ENCODE data around the gene LUZP2.

The LUZP2 gene

DNA sequence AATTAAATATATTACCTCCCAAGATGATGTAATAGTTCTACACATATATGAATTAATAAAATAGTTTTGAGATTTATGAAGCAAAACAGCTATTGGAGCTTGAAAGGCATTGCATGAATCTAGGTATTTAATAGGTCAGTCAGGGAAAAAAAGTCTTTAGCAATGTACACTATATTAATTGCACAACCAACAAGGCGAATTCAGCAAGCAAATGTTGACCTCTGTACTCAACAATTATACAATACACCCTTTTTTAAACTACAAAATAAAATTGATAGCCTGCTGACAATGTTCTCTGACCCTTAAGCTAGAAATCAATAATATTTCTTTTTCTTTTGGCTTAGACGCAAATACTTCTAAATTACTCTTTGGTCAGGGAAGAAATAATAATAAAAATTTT, 345.5 kb downstream of the LUZP2 start:
- FAIRE-seq (no peak), DNase-seq (ENCODE audit: insufficient read length) (no peak)
- no peak for TF ChIP-seq POLR2A (IDR thresholded peaks at IDR 0.05; ENCODE audit: low read depth, low read length)
- TF ChIP-seq TAF1 (IDR thresholded peaks at IDR 0.05; ENCODE audit: borderline replicate concordance, low read depth, low read length) = no peak
- TF ChIP-seq POLR2AphosphoS5 (IDR thresholded peaks at IDR 0.05; ENCODE audit: low read depth, low read length) = no peak

DNA sequence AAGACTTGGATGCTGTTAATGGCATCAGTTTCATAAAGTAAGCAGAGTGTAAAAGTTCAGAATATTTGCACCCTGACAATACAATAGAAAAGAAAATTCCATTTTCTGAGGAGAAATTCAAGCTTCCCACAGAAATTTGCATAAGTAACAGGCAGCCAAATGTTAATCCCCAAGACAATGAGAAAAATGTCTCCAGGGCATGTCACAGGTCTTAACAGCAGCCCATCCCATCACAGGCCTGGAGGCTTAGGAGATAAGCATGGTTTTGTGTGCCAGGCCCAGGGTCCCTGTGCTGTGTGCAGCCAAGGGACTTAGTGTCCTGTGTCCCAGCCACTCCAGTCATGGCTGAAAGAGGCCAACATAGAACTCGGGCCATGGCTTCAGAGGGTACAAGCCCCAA, 347.6 kb downstream of the LUZP2 start:
- TF ChIP-seq POLR2AphosphoS5 (IDR thresholded peaks at IDR 0.05; ENCODE audit: low read depth, low read length) = no peak
- no peak for TF ChIP-seq POLR2A (IDR thresholded peaks at IDR 0.05; ENCODE audit: low read depth, low read length)
- no peak for TF ChIP-seq TAF1 (IDR thresholded peaks at IDR 0.05; ENCODE audit: borderline replicate concordance, low read depth, low read length)
- DNase-seq (ENCODE audit: insufficient read length) (no peak), FAIRE-seq (no peak)

DNA sequence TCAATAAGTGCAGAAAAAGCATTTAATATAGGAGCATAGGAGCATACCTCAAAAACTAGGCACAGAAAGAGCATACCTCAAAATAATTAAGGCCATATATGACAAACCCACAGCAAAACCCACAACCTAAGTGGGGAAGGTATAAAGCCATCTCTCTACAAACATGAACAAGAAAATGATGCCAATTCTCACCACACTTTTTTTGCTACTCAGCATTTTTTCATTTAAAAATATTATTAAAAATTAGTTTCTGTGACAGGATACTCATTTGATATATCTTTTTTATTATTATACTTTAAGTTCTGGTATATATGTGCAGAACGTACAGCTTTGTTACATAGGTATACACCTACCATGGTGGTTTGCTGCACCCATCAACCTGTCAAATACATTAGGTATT, 352.0 kb downstream of the LUZP2 start:
- no peak for TF ChIP-seq POLR2A (IDR thresholded peaks at IDR 0.05; ENCODE audit: low read depth, low read length)
- no peak for TF ChIP-seq TAF1 (IDR thresholded peaks at IDR 0.05; ENCODE audit: borderline replicate concordance, low read depth, low read length)
- TF ChIP-seq POLR2AphosphoS5 (IDR thresholded peaks at IDR 0.05; ENCODE audit: low read depth, low read length) = no peak
- FAIRE-seq (no peak), DNase-seq (ENCODE audit: insufficient read length) (no peak)

DNA sequence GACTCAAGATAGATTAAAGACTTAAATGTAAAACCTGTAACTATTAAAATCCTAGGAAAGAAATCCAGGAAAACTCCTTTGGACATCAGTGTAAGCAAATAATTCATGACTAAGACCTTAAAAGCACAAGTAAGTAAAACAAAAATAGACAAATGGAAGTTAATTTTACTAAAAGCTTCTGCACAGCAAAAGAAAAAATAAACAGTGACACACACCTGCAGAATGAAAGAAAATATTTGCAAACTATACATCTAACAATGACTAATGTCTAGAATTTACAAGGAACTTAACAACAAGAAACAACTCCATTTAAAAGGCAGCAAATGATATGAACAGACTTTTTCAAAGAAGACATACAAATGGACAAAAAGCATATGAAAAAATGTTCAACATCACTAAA, 359.1 kb downstream of the LUZP2 start:
- DNase-seq (ENCODE audit: insufficient read length) (no peak), FAIRE-seq (no peak)
- TF ChIP-seq TAF1 (IDR thresholded peaks at IDR 0.05; ENCODE audit: borderline replicate concordance, low read depth, low read length) (no peak), POLR2AphosphoS5 (IDR thresholded peaks at IDR 0.05; ENCODE audit: low read depth, low read length) (no peak), POLR2A (IDR thresholded peaks at IDR 0.05; ENCODE audit: low read depth, low read length) (no peak)

- DNase-seq (ENCODE audit: insufficient read length) (no peak), FAIRE-seq (no peak)
- TF ChIP-seq POLR2AphosphoS5 (IDR thresholded peaks at IDR 0.05; ENCODE audit: low read depth, low read length) (no peak), POLR2A (IDR thresholded peaks at IDR 0.05; ENCODE audit: low read depth, low read length) (no peak), TAF1 (IDR thresholded peaks at IDR 0.05; ENCODE audit: borderline replicate concordance, low read depth, low read length) (no peak)
These were observed 363.0 kb downstream of the LUZP2 start for GRCh38 chr11:24859801-24860300.

DNA sequence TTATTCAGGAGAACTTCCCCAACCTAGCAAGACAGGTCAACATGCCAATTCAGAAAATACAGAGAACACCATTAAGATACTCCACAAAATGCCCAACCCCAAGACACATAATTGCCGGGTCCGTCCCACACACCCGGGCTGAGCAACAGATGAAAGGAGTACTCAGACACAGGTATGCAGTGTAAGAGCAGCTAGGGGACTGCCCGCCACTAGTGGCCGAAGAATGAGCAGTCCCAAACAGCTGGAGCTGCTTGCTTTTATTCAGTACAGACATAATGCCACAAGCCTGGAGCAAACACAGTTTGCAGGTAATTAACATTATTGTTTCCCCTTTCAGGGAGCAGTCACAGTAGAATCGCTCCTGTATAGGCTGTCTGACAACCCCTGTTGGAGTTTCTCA, 364.6 kb downstream of the LUZP2 start:
- TF ChIP-seq POLR2A (IDR thresholded peaks at IDR 0.05; ENCODE audit: low read depth, low read length) (no peak), TAF1 (IDR thresholded peaks at IDR 0.05; ENCODE audit: borderline replicate concordance, low read depth, low read length) (no peak), POLR2AphosphoS5 (IDR thresholded peaks at IDR 0.05; ENCODE audit: low read depth, low read length) (no peak)
- DNase-seq (ENCODE audit: insufficient read length) (no peak), FAIRE-seq (no peak)

GRCh38 chr11:24866743-24867142, 369.9 kb downstream of the LUZP2 start:
- FAIRE-seq = no peak
- DNase-seq (ENCODE audit: insufficient read length) = no peak
- no peak for TF ChIP-seq POLR2AphosphoS5 (IDR thresholded peaks at IDR 0.05; ENCODE audit: low read depth, low read length)
- no peak for TF ChIP-seq TAF1 (IDR thresholded peaks at IDR 0.05; ENCODE audit: borderline replicate concordance, low read depth, low read length)
- TF ChIP-seq POLR2A (IDR thresholded peaks at IDR 0.05; ENCODE audit: low read depth, low read length) = no peak

GRCh38 chr11:24870048-24870447, 373.2 kb downstream of the LUZP2 start:
- no peak for TF ChIP-seq TAF1 (IDR thresholded peaks at IDR 0.05; ENCODE audit: borderline replicate concordance, low read depth, low read length)
- no peak for TF ChIP-seq POLR2AphosphoS5 (IDR thresholded peaks at IDR 0.05; ENCODE audit: low read depth, low read length)
- TF ChIP-seq POLR2A (IDR thresholded peaks at IDR 0.05; ENCODE audit: low read depth, low read length) = no peak
- FAIRE-seq (no peak), DNase-seq (ENCODE audit: insufficient read length) (no peak)

DNA sequence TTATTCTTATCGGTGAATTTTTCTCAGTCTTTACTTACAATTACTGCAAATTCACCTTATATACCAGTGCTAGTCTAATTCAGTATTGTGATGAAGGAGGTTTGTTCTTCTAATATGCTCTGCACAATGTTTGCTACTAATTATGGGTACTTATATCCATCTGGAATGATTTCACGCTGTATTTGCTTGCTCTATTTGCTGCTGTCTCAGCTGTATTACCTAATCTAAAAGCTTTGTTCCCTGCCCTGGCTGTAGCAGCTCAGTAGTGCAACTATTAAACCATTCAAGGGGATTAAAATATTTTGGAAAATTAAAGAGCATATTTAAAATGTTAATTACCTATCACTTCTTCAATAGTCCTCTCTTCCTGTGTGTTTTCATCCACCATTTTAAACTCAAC, 375.3 kb downstream of the LUZP2 start:
- no peak for FAIRE-seq
- TF ChIP-seq POLR2AphosphoS5 (IDR thresholded peaks at IDR 0.05; ENCODE audit: low read depth, low read length) (no peak), TAF1 (IDR thresholded peaks at IDR 0.05; ENCODE audit: borderline replicate concordance, low read depth, low read length) (no peak), POLR2A (IDR thresholded peaks at IDR 0.05; ENCODE audit: low read depth, low read length) (no peak)
- no peak for DNase-seq (ENCODE audit: insufficient read length)

DNA sequence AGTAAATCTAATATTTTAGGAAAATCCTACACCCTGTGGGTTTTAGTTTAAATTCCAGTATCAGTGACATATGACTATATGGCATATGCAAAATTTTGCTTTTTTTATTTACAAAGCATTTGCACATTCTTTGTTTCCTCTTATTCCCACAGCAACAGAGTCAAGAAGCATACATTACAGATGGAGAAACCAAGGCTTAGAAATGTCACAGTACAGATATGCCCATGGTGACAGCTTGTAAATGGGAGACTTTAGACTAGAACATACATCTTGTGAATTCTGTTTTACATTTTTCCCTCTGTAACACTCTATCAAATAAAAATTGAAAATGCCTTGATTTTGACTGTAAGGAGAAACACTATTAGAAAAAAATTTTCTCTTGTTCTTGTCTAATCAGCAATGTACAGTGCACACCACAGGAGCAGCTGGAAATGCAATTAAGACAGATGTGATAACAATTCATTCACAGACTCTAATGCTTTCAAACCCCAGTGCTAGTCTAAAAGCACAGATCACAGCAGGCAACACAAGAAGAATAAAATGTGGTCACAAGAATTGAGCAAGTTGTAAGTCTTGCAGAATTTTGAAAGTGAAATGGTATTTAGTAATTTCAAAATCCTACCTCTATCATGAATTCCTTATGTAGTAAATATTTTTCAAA, 375.9 kb downstream of the LUZP2 start:
- TF ChIP-seq POLR2A (IDR thresholded peaks at IDR 0.05; ENCODE audit: low read depth, low read length) (no peak), POLR2AphosphoS5 (IDR thresholded peaks at IDR 0.05; ENCODE audit: low read depth, low read length) (no peak), TAF1 (IDR thresholded peaks at IDR 0.05; ENCODE audit: borderline replicate concordance, low read depth, low read length) (no peak)
- DNase-seq (ENCODE audit: insufficient read length) = no peak
- no peak for FAIRE-seq

DNA sequence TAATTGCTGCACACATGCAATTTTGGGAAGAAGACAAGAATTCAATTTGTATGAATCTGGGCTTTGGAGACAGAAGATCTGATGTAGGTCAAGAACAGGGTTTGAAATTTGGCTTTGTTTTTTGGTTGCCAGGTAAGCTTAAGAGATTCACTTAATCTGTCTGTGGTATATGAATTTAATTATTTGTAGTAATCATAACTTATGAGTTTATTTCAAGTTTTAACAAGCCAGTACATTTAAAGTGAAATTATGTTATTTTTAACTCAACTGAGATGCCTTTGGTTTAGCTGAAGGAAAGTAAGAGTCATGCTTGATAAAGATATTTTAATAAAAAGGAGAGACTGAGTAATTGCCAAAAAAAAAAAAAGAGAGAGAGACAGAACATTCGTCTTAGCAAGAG, 384.1 kb downstream of the LUZP2 start:
- no peak for FAIRE-seq
- DNase-seq (ENCODE audit: insufficient read length) = no peak
- TF ChIP-seq POLR2AphosphoS5 (IDR thresholded peaks at IDR 0.05; ENCODE audit: low read depth, low read length) (no peak), POLR2A (IDR thresholded peaks at IDR 0.05; ENCODE audit: low read depth, low read length) (no peak), TAF1 (IDR thresholded peaks at IDR 0.05; ENCODE audit: borderline replicate concordance, low read depth, low read length) (no peak)

DNA sequence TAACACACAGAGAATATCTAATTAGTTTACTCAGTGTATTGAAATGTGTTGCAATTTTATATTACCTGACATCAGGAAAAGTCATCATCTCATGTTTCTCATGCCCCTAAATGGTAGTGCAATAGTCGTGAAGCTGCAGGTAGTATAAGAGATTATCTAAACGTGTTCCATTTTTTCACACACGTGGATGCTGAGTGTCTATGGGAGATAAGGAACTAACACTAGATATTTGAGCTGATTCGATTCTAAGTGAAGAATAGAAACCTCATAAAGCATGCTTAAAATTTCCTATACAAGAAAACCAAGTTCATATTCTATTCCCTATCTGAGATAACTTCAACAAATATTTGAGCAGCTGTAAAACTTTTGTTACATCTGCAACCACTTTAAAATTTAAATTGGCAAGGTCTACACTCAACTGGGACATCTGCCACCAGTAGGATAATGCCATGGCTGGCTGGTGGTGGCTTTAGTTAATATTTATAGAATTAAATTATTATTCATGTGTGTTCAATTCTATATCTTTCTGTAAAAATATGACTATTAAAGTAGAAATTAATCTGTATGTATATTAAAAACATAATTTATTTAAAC, 388.8 kb downstream of the LUZP2 start:
- DNase-seq (ENCODE audit: insufficient read length) (no peak), FAIRE-seq (no peak)
- no peak for TF ChIP-seq POLR2AphosphoS5 (IDR thresholded peaks at IDR 0.05; ENCODE audit: low read depth, low read length)
